RKO (cell line): ENCODE results near the gene EVI2A.

Experiments used
- DNase-seq: peaks from one replicate; pipeline ENCODE4 v3.0.0-alpha.2; 2016; ENCODE audit warnings: low spot score

EVI2A gene

DNA sequence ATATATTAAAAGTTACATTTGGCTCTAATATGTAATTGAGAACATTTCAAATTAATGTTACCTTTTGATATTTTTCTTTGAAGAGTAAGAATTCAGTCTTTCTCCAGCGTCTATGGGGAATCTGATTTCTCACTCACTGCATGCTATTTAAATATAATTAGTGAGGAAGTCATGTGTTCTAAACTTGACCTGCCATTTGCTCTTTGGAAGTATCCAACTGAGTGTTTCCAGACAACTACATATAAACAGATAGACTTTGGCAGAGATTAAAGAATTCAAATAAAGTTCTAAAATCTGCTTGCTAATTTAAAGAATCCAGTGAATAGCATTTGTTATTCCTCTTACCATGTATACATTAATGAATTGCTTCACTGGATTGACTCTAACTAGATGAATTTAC lies 47.9 kb downstream of the EVI2A start:
- no peak for DNase-seq

DNA sequence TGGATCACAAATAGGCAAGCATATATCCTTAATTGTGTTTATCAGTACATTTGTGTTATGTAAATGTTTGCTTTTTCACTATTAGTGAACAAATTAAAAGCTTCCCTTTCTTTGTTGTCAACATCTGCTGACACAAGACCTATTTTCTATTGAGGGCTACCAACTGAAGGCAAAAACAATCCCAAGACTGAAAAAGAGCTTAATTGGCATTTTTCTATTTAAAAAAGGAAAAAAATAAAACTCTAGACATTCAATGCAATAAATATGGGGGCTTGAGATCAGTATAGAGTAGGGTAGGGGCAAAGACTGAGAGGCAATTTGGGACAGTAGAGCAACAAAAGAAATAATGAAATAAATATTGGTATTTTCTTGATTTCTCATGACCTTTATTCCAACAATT lies 48.6 kb downstream of the EVI2A start:
- no peak for DNase-seq

DNA sequence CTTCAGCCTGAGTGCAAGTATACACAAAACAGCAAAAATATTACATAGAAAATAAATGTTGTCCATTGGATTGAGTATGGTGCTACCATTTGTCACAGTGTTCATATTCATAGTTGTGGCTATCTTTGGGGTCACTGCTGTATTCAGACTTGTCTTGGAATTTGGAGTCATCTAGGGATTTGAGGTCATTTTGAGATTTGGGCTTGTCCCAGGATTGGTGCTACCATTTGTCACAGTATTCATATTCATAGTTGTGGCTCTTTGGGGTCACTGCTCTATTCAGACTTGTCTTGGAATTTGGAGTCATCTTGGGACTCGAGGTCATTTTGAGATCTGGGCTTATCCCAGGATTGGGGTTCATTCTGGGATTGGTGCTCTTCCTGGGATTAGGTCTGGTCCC lies 49.2 kb downstream of the EVI2A start:
- DNase-seq = no peak

DNA sequence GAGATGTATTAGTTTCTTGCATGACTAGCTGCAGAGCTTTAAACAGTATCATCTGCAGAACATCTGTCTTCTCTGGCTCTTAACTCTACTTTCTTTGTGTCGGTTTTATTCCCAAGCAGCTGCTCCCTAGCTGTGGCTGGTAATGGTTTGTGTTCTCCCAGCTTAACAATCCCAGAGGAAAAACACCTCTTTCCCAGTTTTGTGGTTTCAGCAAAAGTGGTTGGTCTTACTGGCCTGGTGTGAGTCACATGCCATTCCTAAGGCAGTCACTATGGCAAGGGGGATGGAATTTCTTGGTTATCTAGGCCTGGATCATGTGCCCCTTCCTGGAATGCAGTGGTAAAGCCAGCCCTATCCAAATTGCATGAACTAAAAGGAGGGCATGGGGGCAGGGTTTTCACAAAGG lies 51.8 kb downstream of the EVI2A start:
- peak; percentile 49 for DNase-seq

DNA sequence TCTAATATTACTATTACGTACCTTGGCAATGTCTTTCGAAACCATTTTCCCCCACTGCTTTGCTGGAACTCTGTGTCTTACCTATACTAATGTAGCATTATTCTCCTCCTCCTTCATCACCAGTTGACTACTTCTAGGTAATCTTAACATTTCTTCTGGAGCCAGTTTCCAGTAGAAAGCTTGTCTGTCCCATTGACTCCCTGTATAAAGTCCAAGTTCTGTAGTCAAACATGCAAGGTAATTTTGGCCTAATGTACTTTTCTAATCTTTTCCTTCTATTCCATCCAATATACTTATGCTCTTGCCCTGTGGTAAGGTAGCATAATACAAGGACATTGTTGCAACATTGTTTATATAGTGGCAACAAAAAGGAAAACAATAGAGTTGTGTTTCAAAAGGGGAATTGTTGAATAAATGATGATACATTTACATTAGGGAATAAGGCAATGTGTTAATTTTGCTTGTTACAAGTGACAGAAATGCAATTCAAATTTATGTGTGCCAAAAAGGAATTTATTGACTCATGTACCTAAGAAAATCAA lies 52.3 kb downstream of the EVI2A start:
- no peak for DNase-seq
